GM12892 (cell line): ENCODE measurements around the gene DND1.
"Not testable (repeated sequence)": the region's sequence is repeated elsewhere in the genome, so short reads cannot be mapped to it uniquely, and the experiment has no call there.

ENCODE experiments used
- POLR2A ChIP-seq: IDR thresholded peaks from 2 replicates; pipeline ENCODE4 v1.6.1; 2011; ENCODE audit warnings: low read depth, low read length, control low read depth
- TAF1 ChIP-seq: IDR thresholded peaks from 2 replicates; pipeline ENCODE4 v1.6.1; 2011; ENCODE audit warnings: low read depth, mild to moderate bottlenecking, control low read depth, low read length, borderline replicate concordance

GRCh38 chr5:140623061-140623460 is 50.3 kb downstream of the DND1 start:
- TF ChIP-seq TAF1, POLR2A: not testable (repeated sequence)
